ENCODE measurements around the gene RAB1B. TPM values are rescaled to one million over a fixed set of nuclear protein-coding genes. Genes with fewer than 3 reads are reported as not detected.

The RAB1B gene
- total RNA-seq = 100 to 1,000 TPM in 1 of 4 donors, 10 to 100 TPM in 3; 74.0 to 107 (median 87.1) TPM

- peak; percentile 88 for ATAC-seq (ENCODE audit: low FRiP score)
- peak; percentile 98 for DNase-seq (ENCODE audit: low spot score)
- TF ChIP-seq, protein P1, sequence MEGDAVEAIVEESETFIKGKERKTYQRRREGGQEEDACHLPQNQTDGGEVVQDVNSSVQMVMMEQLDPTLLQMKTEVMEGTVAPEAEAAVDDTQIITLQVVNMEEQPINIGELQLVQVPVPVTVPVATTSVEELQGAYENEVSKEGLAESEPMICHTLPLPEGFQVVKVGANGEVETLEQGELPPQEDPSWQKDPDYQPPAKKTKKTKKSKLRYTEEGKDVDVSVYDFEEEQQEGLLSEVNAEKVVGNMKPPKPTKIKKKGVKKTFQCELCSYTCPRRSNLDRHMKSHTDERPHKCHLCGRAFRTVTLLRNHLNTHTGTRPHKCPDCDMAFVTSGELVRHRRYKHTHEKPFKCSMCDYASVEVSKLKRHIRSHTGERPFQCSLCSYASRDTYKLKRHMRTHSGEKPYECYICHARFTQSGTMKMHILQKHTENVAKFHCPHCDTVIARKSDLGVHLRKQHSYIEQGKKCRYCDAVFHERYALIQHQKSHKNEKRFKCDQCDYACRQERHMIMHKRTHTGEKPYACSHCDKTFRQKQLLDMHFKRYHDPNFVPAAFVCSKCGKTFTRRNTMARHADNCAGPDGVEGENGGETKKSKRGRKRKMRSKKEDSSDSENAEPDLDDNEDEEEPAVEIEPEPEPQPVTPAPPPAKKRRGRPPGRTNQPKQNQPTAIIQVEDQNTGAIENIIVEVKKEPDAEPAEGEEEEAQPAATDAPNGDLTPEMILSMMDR (IDR thresholded peaks at IDR 0.05) = no peak
Measured at GRCh38 chr11:66268244-66268951, at the start of gene RAB1B. Gene RAB1B, plus strand, starts transcription at chr11:66268639. Its CDS starts 41 bp downstream, at chr11:66268680.

GRCh38 chr11:66218846-66219620, 49.4 kb upstream of the RAB1B start:
- no peak for ATAC-seq (ENCODE audit: low FRiP score)
- TF ChIP-seq, protein P1 (IDR thresholded peaks at IDR 0.05) = no peak
- DNase-seq (ENCODE audit: low spot score) = no peak

GRCh38 chr11:66219846-66220565, 48.4 kb upstream of the RAB1B start:
- DNase-seq (ENCODE audit: low spot score) = no peak
- TF ChIP-seq, protein P1 (IDR thresholded peaks at IDR 0.05) = no peak
- ATAC-seq (ENCODE audit: low FRiP score) = no peak

GRCh38 chr11:66220566-66220935, 47.9 kb upstream of the RAB1B start:
- no peak for ATAC-seq (ENCODE audit: low FRiP score)

DNA sequence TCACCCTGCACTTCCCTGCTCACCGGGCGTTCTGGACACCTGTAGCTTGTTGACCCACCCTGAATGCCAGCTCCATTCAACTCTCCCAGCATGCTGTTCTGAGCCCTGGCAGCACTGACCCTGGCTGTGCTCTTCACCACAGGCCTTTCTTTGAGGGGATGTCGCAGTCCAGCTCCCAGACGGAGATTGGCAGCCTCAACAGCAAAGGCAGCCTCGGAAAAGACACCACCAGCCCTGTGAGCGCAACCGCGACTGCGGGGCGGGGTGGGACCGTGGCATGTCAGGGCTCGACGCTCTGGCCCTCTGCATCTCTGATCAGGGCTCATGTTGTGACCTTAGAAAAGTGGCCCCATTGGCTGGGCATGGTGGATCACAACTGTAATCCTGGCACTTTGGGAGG, 47.4 kb upstream of the RAB1B start:
- ATAC-seq (ENCODE audit: low FRiP score) = no peak
- DNase-seq (ENCODE audit: low spot score) = no peak
- TF ChIP-seq, protein P1 (IDR thresholded peaks at IDR 0.05) = no peak

More at GRCh38 chr11:66220566-66220935, 47.9 kb upstream of the RAB1B start:
- no peak for DNase-seq (ENCODE audit: low spot score)
- TF ChIP-seq, protein P1 (IDR thresholded peaks at IDR 0.05) = no peak

DNA sequence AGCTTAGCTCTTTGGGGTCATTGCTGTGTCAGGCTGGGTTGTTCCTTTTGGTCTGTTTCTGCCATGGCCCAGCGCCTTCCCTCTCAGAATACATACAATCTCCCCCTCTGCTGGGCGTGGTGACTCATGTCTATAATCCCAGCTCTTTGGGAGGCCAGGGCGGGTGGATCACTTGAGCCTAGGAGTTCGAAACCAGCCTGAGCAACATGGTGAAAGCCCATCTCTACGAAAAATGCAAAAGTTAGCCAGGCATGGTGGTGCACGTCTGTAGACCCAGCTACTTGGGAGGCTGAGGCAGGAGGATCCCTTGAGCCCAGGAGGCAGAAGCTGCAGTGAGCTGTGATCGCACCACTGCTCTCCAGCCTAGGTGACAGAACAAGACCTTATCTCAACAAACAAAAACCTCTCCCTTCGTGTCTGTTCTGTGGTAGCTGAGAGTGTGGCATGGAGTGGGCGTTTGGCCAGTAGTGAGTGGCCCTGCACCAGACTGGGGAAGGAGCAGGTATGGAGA, 46.7 kb upstream of the RAB1B start:
- TF ChIP-seq, protein P1 (IDR thresholded peaks at IDR 0.05) = no peak
- ATAC-seq (ENCODE audit: low FRiP score) (no peak), DNase-seq (ENCODE audit: low spot score) (no peak)

All from omental fat pad (tissue), 4 donors.